GM19455 (cell line): Measurements from ENCODE around the gene NCLN.
"Not testable (repeated sequence)": the region's sequence is repeated elsewhere in the genome, so short reads cannot be mapped to it uniquely, and the experiment has no call there.

Source experiments
- ATAC-seq: cut with Tn5 transposase; IDR thresholded peaks from one replicate; pipeline ENCODE4 v1.9.1; 2021; ENCODE audit not compliant: unreplicated experiment

Gene NCLN

GRCh38 chr19:3154447-3154846 is 31.3 kb upstream of the NCLN start:
- not testable (repeated sequence) for ATAC-seq

GRCh38 chr19:3154957-3155736 is 30.6 kb upstream of the NCLN start:
- ATAC-seq, result no peak

- ATAC-seq, result no peak
These were observed 28.5 kb upstream of the NCLN start for GRCh38 chr19:3157096-3157845.

GRCh38 chr19:3159565-3159964 is 26.2 kb upstream of the NCLN start:
- ATAC-seq, result no peak

GRCh38 chr19:3160219-3160618 is 25.5 kb upstream of the NCLN start:
- no peak for ATAC-seq

GRCh38 chr19:3161453-3161852 is 24.3 kb upstream of the NCLN start:
- ATAC-seq, result no peak

- no peak for ATAC-seq
These were observed 23.1 kb upstream of the NCLN start for GRCh38 chr19:3162418-3163229.

- no peak for ATAC-seq
These were observed 22.4 kb upstream of the NCLN start for GRCh38 chr19:3163230-3163886.

- ATAC-seq, result no peak
These were observed 21.8 kb upstream of the NCLN start for GRCh38 chr19:3163943-3164342.

GRCh38 chr19:3167533-3168272 is 18.0 kb upstream of the NCLN start:
- no peak for ATAC-seq

GRCh38 chr19:3171894-3172672 is 13.6 kb upstream of the NCLN start:
- no peak for ATAC-seq

- ATAC-seq, result not testable (repeated sequence)
These were observed 13.1 kb upstream of the NCLN start for GRCh38 chr19:3172673-3173000.

- no peak for ATAC-seq
These were observed 9.7 kb upstream of the NCLN start for GRCh38 chr19:3175781-3176714.

GRCh38 chr19:3176715-3177501 is 8.8 kb upstream of the NCLN start:
- no peak for ATAC-seq

GRCh38 chr19:3178377-3178972 is 7.3 kb upstream of the NCLN start, which contains the start of gene S1PR4:
S1PR4 (plus strand) TSS chr19:3178769; CDS start chr19:3178793, 24 bp downstream.
- no peak for ATAC-seq

- no peak for ATAC-seq
These were observed 6.6 kb upstream of the NCLN start for GRCh38 chr19:3178973-3179738.
